ENCODE data around the gene EGFL7.

Gene EGFL7

DNA sequence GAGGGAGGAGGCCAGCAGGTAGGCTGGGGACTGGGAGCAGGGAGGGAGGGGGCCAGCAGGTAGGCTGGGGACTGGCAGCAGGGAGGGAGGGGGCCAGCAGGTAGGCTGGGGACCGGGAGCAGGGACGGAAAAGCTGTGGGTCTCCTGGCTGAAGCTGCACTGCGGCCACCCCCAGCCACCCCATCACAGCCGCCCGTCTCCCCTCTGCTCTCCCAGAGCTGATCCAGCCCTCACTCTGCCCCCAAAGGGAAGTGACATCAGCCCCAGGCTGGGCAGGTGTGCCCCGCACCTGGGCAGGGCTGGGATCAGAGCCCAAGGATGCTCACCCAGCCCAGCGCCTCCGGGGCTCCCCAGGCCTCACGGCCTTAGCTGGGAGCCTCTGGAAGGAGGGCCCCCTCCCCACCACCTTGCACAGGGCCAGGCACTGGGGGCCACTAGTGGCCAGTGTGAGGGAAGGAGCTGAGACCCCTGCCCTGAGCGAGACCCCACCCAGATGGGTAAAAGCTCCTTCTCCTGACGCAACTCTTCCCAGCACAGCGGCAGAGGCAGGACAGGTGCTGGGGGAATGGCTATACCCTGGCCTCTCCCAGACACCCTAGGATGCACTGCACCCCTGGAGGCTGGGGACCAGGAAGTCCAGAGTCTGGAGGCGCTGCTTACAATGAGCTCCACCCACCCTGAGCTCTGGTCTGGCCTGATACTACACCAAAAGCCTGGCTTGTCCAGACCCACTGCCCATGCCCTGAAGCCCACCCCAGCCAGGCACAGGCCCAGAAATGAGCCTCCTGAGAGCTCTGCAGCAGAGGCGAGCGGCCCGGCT, 13.0 kb downstream of the EGFL7 start:
- no peak for DNase-seq

DNA sequence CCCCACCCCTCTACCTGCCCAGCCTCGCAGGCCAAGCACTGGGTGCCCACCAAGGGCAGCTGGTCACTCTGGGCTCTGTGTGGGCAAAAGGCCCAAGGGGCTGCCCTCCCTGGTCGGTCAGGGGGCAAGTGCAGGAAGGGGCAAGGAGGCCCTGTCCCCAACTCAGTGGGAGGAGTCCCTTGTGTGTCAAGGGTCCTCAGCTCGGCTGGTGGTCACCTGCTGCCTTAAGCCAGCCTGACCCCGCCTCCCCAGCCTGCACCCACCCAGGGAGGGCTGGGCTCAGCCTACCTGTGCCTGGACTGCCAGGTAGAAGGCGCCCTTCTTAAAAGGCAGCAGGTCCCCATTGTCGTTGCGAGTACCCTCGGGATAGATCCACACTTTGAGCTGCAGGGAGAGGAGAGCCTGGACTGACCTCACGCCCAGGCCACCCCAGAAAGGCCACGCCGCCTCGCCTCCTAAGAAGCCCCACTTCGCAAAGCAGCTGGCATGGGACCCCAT, 13.6 kb downstream of the EGFL7 start:
- no peak for DNase-seq

DNA sequence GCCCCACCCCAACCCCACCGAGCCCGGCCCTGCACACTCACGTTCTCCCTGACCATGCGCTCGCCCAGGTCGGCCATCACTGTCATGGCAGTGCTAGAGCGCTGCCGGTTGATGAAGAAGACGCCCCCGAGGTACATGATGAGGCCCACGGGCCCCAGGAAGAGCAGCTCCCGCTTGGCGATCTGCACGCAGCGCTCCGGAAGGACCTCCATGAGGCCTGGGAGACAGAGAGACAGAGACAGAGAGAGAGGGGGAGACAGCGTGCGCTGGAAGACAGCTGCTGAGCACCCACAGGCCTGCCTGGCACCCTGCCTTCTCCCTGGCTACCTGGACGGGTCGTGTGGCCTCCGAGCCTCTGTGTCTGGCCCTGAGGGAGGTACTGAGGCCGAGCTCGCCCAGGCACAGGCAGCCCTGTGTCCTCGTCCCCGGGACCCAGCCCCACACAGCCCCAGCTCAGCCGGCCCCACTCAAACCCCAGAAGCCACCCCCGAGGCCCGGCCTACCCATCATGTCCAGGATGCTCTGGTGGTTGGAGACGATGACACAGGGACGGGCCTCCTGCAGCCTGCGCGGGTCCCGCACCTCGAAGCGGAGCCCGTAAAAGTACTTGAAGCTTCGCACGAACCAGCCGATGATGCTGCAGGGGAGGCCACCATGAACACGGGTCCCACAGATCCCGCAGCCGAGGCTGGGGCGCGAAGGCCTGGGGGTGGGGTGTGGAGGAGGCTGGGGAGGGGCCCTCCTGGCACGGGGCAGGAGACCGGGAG, 14.4 kb downstream of the EGFL7 start:
- no peak for DNase-seq

DNA sequence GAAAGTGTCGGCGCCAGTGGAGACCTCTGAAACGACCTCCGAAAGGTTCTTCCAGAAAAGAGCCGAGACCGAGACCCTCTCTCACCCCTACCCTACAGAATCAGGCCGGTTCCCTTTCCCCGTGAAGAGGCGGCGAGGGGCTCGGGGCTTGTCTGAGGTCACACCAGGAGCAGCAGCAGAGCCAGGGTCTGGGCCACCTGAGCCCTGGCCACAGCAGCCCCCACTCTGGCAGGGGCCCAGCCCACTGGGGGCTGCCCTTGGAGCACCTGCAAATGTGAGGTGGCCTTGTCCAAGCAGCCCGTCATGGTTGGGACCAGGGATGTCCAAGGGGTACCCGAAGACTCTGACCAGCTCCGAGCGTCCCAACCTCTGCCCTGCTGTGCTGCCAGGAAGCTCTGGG, 15.3 kb downstream of the EGFL7 start:
- DNase-seq: no peak

DNA sequence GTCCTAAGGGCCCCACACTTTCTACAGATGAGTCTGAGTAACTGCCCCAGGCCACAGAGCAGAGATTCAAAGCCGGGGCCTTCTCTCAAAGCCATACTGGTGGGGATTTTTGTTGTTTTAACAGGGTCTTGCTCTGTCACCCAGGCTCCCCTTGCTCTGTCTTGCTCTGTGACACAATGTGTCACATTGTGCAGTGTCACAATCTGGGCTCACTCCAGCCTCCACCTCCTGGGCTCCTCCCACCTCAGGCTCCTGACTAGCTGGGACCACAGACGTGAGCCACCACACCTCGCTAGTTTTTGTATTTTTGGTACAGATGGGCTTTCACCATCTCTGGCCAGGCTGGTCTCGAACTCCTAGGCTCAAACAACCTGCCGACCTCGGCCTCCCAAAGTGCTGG, 15.9 kb downstream of the EGFL7 start:
- no peak for DNase-seq

DNA sequence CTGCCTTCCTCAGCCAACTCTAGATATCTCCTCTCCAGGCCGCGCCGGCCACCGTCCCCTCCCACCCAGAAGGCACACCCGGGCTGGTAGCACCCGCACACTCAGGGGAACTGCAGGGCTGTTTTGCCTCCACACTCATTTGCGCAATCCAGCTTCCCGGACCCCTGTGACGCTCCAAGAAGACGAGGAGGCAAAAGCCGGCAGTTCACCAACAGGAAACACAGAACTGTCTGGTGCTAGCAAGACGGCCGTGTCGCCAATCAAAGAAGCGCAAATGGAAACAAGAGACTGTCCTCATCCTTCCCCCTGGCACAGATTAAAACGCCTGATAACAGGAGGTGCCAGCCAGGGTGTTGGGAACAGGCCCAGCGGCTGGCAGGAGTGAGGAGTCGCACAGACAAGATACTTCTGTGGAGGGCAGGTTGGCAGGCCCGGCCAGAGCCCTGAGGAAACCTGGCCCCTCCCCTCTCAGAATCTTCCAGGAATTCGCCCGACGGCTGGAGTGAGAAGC, 16.8 kb downstream of the EGFL7 start:
- DNase-seq: no peak

DNA sequence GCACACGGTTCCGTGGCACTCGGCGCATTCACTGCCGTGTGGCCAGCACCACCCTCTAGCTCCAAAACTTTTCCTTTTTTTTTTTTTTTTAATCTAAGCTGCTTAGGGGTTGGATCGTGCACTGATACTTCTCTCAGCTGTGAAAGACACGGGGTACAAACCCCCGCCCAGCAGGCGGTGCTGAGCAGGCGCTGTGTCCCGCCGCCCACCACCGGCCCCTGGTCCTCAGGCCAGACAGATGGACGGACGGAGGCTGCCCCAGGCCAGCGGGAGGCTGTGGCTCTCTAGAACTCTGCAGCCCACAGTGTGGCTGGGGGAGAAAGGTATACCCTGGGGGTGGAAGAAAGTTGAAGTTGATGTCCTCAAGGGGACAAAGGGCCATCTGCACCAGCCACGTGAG, 18.3 kb downstream of the EGFL7 start:
- DNase-seq: no peak

DNA sequence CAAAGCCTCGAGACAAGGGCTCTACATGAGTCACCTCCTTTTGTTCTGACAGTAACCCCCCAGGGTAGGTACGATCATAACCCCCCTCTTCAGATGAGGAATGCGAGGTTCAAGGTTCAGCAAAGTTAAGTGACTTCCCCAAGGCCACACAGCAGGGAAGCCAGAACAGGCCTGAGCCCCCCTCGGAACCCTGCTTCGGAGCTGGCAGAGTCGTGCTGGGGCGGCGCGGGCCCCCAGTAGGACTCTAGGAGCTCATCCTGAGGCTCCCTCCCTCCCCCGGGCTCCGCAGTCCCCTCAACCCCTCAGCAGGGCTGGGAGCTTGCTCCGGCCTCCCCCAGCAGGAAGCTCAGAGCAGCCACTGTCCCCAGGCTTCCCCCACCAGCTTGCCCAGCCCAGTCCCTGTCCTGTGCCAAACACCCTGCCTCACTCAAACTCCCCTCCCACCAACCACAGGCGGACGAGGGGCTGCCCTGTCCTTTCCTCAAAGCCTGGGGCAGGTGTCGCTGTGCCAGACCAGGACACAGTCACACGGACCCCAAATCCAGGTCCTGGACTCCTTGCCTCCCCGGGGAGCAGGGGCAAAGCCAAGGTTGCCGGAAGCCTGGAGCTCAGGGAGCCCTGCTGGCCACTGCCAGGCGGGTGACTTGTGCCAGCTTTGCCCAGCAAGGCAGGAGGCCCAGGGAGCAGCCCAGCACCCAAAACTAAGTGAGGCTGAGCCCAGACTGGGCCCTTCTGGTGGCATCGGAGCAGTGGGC, 19.4 kb downstream of the EGFL7 start:
- no peak for DNase-seq

DNA sequence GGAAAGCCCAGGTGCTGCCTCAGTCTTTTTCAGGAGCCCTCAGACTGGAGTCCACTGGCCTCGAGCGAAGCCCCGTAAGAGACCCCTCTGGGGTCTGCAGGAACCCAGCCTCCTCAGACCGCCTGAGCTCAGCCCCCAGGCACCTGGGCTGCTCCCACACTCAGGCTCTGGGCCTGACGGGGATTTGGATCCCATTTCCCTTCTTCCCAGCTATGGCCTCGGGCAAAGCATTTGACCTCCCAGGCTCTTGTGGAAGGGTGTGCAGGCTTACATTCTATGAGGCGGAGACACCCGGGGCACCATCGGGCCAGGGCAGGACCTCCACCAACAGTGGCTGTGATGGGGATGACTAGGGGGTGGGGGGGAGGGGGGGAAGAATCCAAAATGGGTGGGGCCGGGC, 20.0 kb downstream of the EGFL7 start:
- no peak for DNase-seq

DNA sequence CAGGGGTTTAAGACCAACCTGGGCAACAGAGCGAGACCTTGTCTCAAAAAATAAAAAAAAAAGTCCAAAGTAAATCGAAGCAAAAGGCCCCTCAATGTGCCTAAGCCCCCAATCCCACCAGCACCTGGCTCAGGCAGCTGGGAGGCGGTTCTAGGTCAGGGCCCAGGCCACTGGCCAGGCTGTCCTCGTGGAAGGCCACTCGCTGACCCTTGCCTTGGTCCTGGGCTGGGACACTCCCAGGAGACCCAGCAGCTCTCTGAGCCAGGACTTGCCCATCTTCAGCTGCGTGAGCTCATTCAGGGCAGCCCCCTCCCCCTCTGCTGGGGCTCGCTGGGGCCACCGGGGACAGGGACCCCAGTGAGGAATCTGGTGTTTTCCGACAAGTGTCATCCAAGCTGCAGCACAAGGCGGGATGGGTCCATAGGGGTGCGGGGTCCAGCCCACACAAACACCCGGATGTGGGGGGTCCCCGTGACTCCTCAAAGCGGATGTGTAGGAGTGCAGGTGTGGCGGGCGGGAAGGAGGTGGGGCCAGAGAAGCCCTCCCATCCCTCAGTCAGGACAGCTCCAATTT, 20.5 kb downstream of the EGFL7 start:
- no peak for DNase-seq

DNA sequence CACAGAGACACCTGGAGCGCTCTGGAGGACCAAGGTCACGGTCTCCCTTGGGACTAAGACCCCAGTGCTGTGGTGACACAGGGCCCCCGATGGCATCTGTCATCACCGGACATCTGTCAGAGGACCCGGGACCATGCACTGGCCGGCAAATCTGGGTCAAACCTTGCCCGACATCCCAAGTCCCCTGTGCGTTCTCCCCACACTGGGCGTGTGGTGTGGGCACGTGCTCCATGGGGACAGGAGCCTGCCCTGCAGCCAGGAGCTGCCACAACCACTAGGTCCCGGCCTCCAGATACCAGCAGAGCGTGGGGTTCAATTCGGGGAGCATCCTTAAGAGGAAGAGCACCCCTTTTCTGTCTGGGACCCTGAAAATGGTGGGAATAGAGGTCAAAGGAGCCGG, 21.0 kb downstream of the EGFL7 start:
- DNase-seq: no peak

DNA sequence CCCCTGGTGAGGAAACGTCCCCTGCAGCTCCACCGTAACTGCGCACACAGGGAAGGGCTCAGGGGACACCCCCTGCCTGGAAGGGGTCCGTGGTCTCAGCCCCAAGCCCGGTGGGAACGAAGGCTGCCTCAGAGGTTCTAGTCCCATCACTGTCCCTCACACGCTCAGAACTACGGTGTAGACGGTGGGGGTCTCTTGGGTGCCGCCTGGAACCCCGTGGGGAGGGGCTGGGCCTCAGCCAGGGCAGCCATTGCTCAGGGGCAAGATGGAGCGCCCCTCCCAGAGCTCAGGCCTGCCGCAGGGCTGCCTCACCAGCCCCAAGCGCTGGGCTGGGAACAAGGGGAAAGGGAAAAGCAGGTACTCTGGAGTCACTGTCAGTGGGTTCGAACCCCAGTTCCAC, 21.6 kb downstream of the EGFL7 start:
- no peak for DNase-seq

DNA sequence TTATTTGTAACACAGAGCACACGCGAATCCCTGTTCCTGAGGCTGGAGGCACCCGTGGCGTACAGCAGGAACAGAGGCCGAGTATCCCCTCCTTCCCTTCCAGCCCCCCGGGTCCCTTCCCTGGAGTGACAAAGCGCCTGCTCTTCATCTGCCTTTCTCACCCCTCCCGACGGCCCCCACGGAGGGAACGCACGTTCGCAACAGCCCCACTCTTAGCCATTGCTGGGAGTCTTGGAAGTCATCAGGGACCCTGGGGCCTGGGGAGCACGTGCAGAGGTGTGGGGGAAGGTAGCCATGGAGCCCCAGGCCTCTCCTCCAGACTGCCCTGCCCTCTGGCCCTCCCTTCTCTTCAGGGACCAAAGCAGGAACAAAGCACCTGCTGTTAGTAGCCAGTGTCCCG, 22.1 kb downstream of the EGFL7 start:
- DNase-seq: no peak

DNA sequence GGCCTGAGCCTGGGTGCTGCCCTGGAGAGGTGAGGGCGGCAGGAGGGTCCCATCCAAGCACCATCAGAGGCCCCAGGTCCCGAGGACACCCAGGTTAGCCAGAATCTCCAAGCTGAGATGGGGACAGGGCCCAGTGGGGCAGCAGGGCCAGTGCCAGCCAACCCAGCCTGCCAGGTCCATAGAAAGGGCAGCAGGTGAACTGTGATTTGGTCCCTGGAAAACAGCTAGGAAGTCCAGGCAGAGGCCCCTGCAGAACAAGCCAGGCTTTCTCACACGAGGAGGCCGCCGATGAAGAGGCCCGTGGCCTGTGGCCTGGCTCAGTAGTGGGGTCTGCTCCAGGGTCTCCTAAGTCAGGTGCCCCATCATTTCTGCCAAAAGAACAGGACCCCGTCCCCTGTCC, 22.5 kb downstream of the EGFL7 start:
- no peak for DNase-seq

DNA sequence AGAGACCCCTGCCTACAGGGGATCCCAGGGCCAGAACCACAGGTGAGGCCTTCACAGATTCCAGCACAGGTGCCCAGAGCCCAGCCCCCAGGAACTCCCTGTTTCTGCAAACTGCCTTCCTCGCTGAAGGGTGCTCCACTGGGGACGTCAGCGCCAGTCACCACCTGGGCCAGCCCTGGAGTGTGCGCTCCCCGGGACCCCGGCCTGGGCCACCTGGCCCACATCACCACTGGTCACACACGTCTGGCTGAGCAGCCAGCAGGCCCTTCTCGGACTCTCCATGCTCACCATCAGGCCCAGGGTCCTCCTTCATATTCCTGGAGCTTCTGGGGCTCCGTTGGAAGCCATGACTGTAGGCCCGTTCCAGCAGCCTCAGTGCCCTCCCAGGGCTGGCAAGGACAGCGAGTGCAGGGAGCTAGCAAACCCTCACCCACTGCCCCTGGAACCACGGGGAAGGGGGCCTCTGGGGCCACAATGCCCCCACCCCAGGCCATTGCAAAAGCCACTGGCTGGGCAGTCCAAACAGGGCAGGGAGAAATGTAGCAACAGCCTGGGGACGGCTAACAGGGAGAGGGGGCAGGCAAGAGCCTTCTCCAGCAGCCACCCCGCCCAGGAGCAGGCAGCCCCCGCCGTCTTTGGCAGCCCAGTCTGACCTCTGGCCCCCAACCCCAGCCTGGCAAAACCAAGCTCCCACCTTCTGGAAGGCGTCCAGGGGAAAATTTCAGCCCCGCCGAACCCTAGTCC, 23.2 kb downstream of the EGFL7 start:
- DNase-seq: no peak

DNA sequence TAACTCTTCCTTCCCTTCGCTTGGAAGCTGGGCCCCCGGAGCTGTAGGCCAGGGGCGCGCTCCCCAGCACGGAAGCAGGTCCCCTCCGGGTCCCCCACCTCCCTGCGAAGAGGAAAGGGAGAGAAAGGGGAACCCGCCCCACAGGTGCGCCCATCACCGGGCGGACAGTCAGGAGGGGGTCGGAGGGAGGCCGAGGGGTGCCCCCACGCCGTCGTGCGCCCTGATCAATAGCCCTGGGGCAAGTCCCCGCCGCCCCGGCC, 23.7 kb downstream of the EGFL7 start:
- DNase-seq: no peak

DNA sequence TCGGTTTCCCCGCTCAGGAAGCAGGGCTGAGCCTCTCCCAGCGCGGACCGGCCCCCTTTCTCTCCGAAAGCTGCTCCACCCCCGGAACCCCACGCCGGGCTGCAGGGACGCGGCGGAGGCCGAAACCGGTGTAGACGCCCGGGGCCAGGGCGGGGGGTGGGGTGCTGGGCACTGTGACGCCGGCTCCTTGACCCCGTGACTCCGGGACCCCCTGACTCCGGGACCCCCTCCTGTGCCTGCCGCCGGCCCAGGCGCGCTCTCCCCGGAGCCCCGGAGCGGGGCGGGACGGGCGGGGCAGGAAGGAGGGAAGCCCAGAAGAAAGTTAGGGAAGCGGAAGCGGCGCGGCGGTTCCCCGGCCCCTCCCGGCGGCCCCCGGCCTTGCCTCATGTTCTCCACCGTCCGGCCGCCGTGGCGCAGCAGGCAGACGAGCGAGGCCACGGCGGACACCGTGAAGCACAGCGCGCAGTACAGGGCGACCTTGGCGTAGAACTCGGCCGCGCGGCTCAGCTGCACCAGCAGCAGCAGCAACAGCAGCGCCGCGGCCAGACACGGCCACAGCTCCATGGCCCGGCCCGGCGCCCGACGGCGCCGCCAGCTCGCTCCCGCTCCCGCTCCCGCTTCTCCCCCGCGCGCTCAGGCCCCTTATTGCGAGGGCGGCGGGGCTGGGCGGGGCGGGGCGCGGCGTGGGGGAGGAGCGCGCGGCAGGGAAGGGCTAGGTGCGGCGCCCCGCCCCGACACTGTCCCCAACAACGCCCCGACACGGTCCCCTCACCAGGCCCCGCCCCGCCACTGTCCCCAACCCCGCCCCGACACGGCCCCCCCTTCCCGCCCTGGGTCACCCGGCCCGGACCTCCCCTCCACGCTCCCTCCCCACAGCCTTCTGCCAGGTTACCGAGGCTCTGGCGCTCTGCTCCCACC, 24.3 kb downstream of the EGFL7 start, which contains the start of gene AGPAT2:
AGPAT2 (minus strand) TSS at position 664 of the 918 bp plus-strand sequence; CDS start at position 564, 100 bp downstream.
- no peak for DNase-seq

DNA sequence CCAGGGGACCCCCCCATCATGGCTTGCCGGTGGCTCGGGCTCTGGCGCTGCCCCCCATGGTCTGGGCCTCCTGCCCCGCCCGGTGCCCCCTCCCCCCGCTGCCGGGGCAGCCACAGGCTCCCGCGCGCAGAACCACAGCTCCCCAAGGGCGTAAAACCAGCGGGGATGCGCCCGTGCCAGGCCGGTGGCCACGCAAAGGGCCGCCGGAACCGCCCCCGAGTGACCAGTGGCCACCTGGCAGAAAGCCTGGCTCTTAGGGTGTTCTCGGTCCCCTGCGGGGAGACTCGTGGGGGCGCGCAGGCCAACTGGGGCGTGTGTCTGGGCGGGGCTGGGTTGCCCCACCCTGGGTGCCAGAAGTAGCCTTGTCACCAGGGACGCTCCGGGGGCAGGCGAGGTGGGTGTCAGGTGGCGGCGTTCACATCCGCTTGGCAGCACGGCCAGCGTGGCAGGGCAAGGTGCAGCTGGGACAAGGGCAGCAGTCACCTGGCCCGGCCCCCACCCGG, 25.1 kb downstream of the EGFL7 start:
- DNase-seq: no peak

DNA sequence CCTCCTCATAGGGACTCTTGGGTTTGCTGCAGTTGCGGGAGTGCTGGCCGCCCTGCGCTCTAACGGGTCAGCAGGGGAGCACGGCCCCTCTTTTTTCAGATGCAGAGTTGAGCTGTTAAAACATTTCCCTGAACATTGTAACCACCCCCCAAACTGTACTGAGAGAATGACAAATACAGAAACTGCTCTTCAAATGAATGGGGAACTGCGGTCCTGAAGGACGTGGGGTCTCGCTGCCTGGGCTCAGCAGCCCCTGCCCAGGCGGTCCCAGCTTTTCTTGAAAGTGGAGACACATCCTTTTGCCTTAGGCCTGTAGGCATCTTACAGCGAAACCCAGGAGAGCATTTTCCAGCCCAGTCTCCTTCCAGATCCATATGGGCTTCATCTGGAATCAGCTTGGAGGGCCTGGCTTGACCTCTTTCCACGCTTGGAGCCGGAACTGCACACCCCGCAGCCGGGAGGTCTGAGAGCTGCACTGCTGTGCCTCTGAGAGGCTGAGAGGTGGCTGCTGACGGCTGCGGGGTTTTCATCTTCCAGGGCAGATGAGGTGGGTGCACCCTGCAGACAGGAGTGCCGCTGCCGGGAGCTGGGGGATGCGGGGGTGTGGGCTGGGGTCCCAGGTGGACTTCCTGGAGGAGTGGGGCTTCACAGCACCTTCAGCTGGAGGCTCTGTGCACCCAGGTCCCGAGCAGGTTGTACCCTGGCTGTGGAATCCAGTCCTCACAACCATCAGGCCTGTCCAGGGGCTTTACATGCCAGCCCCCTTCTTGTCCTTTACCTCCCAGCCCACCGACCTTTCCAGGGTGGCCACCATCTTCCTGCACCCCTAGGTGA, 25.8 kb downstream of the EGFL7 start:
- DNase-seq: no peak

DNA sequence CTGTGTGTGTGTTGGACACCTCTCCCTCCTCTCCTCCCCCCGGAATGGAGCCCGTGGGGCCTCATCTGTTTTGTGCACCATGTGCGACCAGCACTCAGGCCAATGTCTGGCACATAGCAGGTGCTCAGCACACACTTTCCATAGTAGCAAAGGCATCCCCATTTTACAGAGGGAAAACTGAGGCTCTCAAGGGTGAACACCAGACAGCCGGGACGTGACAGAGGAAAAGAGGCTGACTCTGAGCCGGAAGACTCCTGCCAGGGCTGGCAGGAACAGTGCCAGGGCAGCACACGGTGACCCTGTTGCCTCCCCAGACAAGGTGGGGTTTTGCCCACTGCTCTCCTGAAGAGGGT, 26.4 kb downstream of the EGFL7 start:
- no peak for DNase-seq

Data from NCI-H1694 (cell line).